ENCODE data around the gene C1orf216.

- TF ChIP-seq CTCF (conservative IDR thresholded peaks at IDR 0.05; ENCODE audit: low read depth, low read length), result no peak
- TF ChIP-seq EZH2 (IDR thresholded peaks at IDR 0.05; ENCODE audit: low read length, unreplicated experiment), result no peak
Observed at GRCh38 chr1:35691080-35691479, 27.6 kb downstream of the C1orf216 start.
